Ishikawa (cell line): ENCODE data around the gene AMFR.
A peak's percentile ranks its signal among the peaks of the same experiment; 100 is the strongest.

Experiments
- CEBPB ChIP-seq: IDR thresholded peaks from 2 replicates; pipeline ENCODE4 v1.6.1; 2012
- CREB1 ChIP-seq: IDR thresholded peaks from 2 replicates; pipeline ENCODE4 v1.6.1; 2012; ENCODE audit warnings: low read depth
- EGR1 ChIP-seq: IDR thresholded peaks from 2 replicates; pipeline ENCODE4 v1.6.1; 2012
- EP300 ChIP-seq: IDR thresholded peaks from 2 replicates; pipeline ENCODE4 v1.6.1; 2012; ENCODE audit warnings: borderline replicate concordance
- MAX ChIP-seq: IDR thresholded peaks from 2 replicates; pipeline ENCODE4 v1.6.1; 2012
- NFIC ChIP-seq: IDR thresholded peaks from 2 replicates; pipeline ENCODE4 v1.6.1; 2012
- RAD21 ChIP-seq: IDR thresholded peaks from 2 replicates; pipeline ENCODE4 v1.6.1; 2012; ENCODE audit warnings: low read depth
- REST ChIP-seq: IDR thresholded peaks from 2 replicates; pipeline ENCODE4 v1.6.1; 2012; ENCODE audit warnings: low read depth, mild to moderate bottlenecking
- TAF1 ChIP-seq: IDR thresholded peaks from 2 replicates; pipeline ENCODE4 v1.6.1; 2012; ENCODE audit warnings: low read depth, mild to moderate bottlenecking
- TCF12 ChIP-seq: IDR thresholded peaks from 2 replicates; pipeline ENCODE4 v1.6.1; 2012; ENCODE audit warnings: low read depth
- TEAD4 ChIP-seq: IDR thresholded peaks from 2 replicates; pipeline ENCODE4 v1.6.1; 2012
- USF1 ChIP-seq: IDR thresholded peaks from 2 replicates; pipeline ENCODE4 v1.6.1; 2012
- YY1 ChIP-seq: IDR thresholded peaks from 2 replicates; pipeline ENCODE4 v1.6.1; 2012; ENCODE audit warnings: low read depth
- ZBTB7A ChIP-seq: IDR thresholded peaks from 2 replicates; pipeline ENCODE4 v1.6.1; 2012; ENCODE audit warnings: low read depth

AMFR gene

DNA sequence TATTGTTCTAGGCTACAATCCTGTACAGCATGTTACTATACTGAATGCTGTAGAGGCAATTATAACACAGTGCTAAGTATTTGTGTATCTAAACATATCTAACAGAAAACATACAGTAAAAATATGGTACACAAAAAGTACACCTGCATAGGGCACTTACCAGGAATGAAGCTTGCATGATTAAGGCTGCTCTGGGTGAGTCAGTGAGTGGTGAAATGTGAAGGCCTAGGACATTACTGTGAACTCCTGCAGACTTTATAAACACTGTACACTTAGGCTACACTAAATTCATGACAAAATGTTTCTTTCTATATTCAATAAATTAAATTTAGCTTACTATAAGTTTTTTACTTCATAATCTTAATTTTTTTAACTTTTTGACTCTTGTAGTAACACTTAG is 37.1 kb downstream of the AMFR start:
- no peak for TF ChIP-seq EGR1
- TF ChIP-seq CEBPB = no peak

DNA sequence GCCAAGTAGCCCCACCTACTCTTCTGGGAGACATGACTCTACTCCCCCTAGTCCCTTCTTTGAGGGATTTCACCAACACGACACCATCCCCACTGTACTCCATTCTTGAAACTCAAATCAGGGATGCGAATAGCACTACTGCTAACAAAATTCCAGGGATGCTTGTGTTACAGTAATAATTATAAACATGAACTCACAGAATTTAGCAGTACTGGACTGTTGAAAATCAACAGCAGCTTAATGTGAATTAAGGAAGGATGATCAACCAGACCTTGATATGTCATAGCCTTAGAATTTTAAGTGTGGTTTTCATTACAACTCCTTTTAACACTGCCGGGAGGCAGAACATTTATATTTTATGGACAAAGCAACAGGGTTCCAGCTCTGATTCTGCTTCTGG is 37.9 kb downstream of the AMFR start:
- TF ChIP-seq ZBTB7A = no peak
- no peak for TF ChIP-seq CREB1
- no peak for TF ChIP-seq CEBPB
- no peak for TF ChIP-seq MAX
- TF ChIP-seq TEAD4 = no peak
- TF ChIP-seq NFIC = no peak
- no peak for TF ChIP-seq EP300
- TF ChIP-seq USF1 = no peak
- TF ChIP-seq YY1 = no peak
- TF ChIP-seq REST = no peak
- TF ChIP-seq TCF12 = no peak
- no peak for TF ChIP-seq TAF1
- TF ChIP-seq EGR1 = no peak

- TF ChIP-seq YY1 (no peak), USF1 (no peak)
Observed at GRCh38 chr16:56384074-56384721, 41.1 kb downstream of the AMFR start.

DNA sequence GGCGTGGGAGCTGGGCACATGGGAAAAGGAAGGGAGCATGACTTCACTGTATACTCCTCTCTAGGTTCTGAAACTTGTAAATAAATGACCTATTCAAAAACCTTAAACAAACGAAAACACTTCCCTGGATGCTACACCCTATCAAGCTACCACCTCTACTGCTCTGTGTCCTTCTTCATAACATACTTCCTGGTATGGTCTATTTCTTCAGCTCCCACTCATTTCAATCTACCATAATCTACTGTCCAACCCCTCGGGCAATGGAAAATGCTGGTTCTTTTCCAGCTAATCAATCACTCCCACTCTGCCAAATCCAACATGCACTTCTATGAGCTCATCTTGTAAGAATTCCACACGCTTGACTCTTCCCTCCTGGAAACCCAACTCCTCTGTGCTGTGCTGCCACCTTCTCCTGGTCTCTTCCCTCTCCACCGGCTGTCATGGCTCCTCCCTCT is 42.4 kb downstream of the AMFR start:
- TF ChIP-seq CREB1 (no peak), NFIC (no peak), CEBPB (no peak), EGR1 (no peak), MAX (no peak), ZBTB7A (no peak), YY1 (no peak), REST (no peak)

- TF ChIP-seq NFIC = no peak
- no peak for TF ChIP-seq EGR1
- TF ChIP-seq MAX = no peak
- no peak for TF ChIP-seq CREB1
- TF ChIP-seq TCF12 = no peak
- TF ChIP-seq EP300 = no peak
- no peak for TF ChIP-seq RAD21
- TF ChIP-seq TAF1 = no peak
Observed at GRCh38 chr16:56382459-56382858, 42.9 kb downstream of the AMFR start.

- no peak for TF ChIP-seq CREB1
- no peak for TF ChIP-seq YY1
- no peak for TF ChIP-seq MAX
- TF ChIP-seq REST = no peak
- peak; percentile 45; the same call in 1 of the 2 replicates for TF ChIP-seq NFIC
- no peak; the same call in 1 of the 2 replicates for TF ChIP-seq EP300
- TF ChIP-seq USF1 = no peak
- no peak for TF ChIP-seq TAF1
- no peak for TF ChIP-seq CEBPB
- TF ChIP-seq RAD21 = no peak
- TF ChIP-seq TEAD4 = peak; percentile 70
- no peak; the same call in 1 of the 2 replicates for TF ChIP-seq EGR1
Observed at GRCh38 chr16:56373003-56373402, 52.3 kb downstream of the AMFR start.
